NCI-H526 treated with DMSO at 0.1 percent for 48 hours (cell line): ENCODE results near the gene PSD.

Experiments
- DNase-seq: peaks from one replicate; lab custom pipeline; 2025; lab: John Stamatoyannopoulos, UW

The PSD gene

DNA sequence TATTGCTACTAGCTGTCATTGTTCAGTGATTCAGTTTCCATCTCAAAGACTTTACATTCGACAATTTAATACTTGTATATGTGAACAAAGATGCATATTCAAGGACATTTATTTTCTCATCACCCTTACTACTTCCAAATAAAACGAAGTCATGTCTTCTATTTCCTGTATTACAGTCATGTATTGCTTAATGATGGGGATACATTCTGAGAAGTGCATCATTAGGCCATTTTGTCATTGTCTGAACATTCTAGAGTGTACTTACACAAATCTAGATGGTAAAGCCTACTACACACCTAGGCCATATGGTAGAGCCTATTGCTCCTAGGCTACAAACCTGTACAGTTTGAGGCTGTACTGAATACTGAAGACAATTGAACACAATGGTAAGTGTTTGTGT is 26.3 kb upstream of the PSD start:
- DNase-seq, result no peak

- no peak for DNase-seq
Observed at GRCh38 chr10:102438374-102438773, 19.8 kb upstream of the PSD start.

- DNase-seq, result no peak
Observed at GRCh38 chr10:102437515-102437914, 18.9 kb upstream of the PSD start.

DNA sequence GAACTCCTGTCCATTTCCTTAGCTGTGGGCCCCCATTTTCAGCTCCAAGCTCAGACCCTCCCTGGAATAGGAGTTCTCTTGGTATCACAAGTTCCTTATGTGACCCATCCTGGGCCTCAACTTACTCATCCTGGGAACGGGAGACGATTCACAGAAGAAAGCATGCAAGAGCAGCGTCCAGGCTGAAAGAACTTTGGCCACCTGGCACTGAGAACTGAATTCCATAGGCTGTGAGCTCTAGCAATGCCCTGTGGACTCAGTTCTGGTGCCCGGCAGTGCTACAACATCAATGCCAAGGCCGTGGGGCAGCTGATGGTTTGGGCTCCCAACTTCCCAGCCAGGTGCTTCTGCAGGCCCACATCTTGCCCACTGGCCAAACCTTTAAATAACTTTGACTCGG is 17.7 kb upstream of the PSD start:
- DNase-seq, result no peak

DNA sequence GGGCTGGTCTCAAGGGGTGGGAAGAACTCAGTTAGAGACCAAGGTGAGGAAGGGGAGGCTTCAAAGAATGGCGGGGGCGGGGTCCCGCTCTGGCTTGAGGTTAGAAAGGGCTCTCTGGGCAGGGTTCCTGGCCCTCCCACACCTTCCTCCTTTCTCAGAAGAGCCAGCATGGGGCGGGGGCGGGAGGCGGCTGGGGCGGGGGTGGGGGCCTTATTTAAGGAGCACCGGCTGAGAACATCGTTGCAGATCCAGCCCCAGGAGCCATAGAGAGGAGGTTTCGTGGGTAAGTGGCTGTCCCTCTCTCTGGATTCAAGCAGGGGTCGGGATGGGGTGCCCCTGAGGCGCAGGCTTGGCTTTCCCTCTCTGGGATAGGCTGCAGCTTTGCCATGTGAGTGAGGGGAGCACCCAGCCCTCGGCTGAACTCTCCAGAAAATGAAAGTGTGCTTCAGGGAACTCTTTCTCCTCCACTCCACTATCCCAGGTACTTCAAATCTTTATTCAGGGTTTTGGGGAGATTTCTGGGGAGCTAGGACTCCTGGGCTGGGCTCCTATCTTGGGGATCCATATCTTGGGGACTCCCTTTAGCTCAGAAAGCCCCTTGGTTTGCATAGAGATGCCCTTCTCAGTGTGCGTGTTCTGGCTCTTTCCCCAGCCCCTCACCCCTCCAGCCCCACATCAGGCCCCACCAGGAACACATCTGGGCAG is 17.1 kb upstream of the PSD start:
- DNase-seq, result no peak

DNA sequence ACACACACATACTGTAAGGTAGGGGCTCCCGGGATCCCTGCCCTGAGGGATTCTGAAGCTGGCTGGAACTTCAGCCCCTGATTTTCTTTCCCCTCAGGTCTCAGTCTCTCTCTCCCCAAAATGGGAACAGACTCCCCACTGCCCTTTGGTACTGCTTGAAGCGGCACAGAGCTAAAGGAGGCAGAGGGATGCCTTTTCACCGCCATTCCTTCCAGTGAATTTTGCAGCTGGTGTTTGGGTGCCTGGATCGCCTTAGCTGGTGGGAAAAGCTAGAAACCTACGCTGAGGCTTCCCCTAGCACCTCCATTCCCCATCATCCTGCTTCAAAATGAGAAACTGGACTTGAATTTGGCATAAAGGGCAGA is 16.5 kb upstream of the PSD start:
- no peak for DNase-seq

DNA sequence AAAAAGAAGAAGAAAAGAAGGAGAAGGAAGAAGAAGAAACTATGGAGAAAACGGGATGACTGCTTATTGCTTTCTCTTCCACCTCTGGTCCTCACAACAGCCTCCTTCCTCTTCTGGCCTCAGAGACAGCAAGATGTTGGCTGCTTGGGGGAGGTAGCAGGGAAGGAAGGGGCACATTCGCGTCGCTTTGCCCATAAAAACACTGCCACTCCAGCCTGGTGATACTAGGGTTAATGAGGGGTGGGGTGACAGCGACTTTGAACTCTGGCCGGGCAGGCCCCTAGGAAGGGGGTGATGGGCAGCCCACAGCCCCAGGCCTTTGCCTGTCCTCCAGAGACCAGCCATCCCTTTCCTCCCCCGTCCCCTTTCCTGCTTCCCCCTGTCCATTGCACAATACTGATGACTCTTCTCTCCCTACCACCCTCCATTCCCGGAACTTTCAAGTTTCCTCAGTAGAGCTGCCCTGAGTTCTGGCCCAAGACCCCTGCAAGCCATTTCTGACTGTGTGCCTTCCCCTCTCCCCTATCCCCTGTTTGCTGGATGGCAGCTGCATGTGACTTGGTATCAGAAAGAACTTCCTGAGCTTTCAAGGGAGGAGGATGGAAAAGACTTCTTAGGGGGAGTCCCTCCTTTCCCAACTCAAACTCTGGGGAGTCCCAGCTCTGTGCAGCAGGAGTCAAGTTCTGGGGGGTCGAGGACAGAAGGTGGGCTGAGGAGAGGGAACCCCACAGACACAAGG is 16.0 kb upstream of the PSD start:
- no peak for DNase-seq

DNA sequence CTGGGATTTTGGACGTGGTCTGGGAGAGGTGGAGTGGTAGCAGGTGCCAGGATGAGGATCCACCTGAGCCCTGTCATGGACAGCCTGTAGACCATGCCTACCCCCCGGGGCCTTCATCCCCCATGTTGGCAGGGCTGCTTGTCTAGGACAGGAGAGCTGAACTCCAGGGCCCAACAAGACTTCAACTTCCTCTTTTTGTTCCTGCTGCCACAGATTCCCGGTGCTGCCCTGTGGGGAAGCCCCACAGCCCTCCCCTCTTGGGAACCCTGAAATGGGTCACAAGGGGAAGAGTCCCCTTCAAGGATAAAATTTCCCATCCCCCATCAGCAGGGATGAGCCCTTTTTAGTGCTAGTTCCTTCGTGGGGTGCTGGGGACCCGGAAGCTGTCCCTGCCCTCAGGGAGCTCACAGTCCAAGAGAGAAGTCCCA is 15.0 kb upstream of the PSD start:
- no peak for DNase-seq

- peak; percentile 88 for DNase-seq
Observed at GRCh38 chr10:102432162-102432950, 13.8 kb upstream of the PSD start, which contains the start of gene CUEDC2. CUEDC2 (minus strand) TSS chr10:102432574; CDS start chr10:102425188, 7,386 bp downstream.

DNA sequence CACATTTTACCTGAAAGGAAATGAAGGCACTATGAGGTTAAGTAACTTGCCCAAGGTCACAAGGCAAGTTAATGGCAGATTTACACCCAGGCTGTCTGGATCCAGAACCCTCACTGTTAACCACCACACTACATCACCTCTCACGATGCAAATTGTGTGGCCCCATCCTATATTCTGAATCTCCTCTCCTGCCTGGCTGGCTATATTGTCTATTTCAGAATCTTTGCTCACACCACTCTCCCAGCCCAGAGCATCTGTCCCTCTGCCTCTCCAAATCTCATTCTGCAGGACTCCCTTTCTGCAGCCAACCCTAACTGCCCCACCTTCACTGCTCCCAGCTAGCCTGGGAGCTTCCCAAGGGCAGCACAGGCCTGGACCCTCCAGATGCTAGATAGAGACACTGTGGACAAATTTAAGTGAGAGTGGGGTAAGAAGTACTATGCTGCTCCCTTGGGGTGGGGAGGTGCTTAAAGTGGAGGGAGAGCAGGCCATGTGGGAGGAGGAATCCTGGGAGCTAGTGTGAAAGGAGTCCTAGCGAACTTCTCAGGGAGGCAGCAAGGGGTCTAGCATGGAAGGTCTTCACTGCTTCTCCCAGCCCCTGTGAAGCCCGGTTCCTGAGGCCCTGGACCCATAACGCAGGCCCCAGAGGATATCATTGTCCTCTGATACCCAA is 13.0 kb upstream of the PSD start:
- DNase-seq, result no peak

GRCh38 chr10:102429468-102429867 is 10.9 kb upstream of the PSD start:
- no peak for DNase-seq

DNA sequence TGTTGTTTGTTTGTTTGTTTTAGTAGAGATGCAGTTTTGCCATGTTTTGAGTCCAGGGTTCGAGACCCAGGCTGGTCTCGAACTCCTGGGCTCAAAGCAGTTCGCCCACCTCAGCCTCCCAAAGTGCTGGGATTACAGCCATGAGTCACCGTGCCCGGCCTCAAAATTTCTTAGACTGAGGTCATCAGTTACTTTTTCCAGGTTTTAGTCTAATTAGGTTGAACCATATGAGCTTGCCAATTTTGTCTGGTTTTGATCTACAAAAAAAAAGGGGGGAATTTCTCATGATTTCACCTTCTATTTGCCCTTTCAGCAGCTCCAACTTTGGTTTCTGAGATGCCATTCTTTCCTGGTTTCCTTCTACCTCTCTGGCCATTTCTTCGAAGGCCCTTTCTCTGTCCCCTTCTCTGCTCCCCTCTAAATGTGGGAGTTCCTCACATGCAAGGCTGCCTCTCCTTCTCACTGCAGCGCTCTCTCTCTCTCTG is 8.3 kb upstream of the PSD start:
- no peak for DNase-seq

- no peak for DNase-seq
Observed at GRCh38 chr10:102425444-102425843, 6.9 kb upstream of the PSD start.

- DNase-seq, result no peak
Observed at GRCh38 chr10:102424916-102425315, 6.3 kb upstream of the PSD start.

- DNase-seq, result no peak
Observed at GRCh38 chr10:102424145-102424544, 5.6 kb upstream of the PSD start.

- DNase-seq, result no peak
Observed at GRCh38 chr10:102423372-102423968, 4.9 kb upstream of the PSD start.

GRCh38 chr10:102422545-102423129 is 4.1 kb upstream of the PSD start:
- peak; percentile 26 for DNase-seq

DNA sequence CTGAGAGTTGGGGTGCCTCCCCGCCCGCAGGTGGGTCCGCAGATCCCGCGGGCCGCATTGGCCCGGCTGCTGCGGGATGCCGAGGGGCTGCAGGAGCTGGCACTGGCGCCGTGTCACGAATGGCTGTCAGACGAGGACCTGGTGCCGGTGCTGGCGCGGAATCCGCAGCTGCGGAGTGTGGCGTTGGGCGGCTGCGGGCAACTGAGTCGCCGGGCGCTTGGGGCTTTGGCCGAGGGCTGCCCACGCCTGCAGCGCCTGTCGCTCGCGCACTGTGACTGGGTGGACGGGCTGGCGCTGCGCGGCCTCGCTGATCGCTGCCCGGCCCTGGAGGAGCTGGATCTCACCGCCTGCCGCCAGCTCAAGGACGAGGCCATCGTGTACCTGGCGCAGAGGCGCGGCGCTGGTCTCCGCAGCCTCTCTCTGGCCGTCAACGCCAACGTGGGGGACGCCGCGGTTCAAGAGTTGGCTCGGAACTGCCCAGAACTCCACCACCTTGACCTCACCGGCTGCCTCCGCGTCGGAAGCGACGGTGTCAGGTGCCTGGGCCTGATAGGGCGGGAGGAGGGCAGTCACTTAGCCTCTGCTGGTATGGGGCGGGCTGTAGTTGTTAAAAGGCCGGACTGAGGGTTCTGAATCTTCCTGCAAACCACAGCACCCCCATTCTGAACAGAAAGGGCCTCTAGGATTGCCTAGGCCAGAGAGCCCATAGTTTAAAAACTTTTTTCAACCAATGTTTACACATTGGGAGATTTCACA is 3.4 kb upstream of the PSD start:
- DNase-seq, result no peak

DNA sequence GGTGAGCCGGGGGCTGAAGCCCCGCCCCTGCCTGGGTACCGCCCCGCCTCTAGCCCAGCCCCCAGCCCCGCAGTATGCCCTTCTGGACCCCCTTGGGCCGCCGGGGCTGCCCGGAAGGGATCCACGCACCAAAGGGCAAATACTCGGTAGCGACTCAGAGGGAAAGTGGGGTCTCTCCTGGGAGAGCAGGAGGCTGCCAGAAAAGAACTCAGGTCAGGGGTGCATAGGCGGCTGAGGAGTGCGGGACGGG is 2.8 kb upstream of the PSD start:
- no peak for DNase-seq

GRCh38 chr10:102420714-102421506 is 2.3 kb upstream of the PSD start, which contains the start of gene FBXL15:
FBXL15 (plus strand) TSS chr10:102420836; CDS start chr10:102421130, 294 bp downstream.
- peak; percentile 89 for DNase-seq
